Activated CD4-positive, CD25-positive, alpha-beta regulatory T cell treated with anti-CD3 and anti-CD28 coated beads, Interleukin-2, amount 50 U/mL, for 72 hours (primary cell): ENCODE results near the gene PSMD11.
"Not testable (repeated sequence)": the region's sequence is repeated elsewhere in the genome, so short reads cannot be mapped to it uniquely, and the experiment has no call there.

Experiments used
- DNase-seq: peaks from one replicate; pipeline ENCODE4 v3.0.0; 2021

The PSMD11 gene

DNA sequence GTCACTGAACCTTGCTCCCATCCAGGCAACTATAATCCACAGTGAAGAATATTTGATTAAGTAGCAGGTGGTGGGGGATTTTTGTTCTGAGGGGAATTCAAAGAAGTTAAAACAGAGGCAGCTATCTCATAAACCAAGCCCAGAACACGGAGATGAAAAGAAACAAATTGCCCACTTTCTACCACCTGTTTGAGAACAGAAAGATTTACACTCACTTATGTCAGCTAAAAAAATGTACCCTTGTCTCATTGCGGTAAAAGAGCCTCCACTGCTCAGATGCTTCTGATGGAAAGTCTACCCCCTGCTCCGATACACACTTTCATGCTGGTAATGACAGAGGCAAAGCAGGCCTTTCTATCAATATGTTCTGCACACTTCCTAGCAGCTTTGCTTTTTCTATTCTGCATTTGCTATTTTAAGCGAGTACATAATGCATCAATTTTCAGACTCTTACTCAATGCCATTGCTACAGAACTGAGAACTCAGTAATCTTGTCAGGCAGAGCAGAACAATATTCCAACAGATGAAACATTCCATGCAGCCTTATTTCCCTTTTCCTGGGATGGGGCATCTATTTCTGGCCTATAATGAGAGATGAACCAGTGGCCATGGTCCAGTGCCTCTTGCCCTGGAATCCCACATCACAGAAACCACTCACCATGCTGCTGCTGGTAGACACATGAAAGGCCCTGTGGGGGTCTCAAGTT lies 71.5 kb downstream of the PSMD11 start:
- DNase-seq = no peak

DNA sequence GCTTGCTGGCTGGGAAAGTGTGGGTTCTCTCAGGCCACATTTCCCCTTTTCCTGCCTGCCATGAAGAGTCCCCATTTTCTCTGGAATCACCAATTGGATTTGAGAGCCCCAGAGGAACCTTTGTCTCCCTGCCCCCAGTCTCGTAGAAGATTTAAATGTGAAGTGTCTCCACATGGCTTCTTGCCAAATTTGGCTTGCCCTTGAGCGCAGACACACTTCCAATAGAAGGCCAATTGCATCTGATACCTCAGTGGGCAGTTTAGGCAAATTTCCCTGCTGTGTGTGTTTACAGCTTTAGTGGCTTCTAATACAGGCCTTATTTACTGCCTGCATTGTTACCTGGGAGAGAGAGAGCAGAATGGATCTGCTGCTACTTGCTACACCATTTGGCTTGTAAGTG lies 72.1 kb downstream of the PSMD11 start:
- no peak for DNase-seq

DNA sequence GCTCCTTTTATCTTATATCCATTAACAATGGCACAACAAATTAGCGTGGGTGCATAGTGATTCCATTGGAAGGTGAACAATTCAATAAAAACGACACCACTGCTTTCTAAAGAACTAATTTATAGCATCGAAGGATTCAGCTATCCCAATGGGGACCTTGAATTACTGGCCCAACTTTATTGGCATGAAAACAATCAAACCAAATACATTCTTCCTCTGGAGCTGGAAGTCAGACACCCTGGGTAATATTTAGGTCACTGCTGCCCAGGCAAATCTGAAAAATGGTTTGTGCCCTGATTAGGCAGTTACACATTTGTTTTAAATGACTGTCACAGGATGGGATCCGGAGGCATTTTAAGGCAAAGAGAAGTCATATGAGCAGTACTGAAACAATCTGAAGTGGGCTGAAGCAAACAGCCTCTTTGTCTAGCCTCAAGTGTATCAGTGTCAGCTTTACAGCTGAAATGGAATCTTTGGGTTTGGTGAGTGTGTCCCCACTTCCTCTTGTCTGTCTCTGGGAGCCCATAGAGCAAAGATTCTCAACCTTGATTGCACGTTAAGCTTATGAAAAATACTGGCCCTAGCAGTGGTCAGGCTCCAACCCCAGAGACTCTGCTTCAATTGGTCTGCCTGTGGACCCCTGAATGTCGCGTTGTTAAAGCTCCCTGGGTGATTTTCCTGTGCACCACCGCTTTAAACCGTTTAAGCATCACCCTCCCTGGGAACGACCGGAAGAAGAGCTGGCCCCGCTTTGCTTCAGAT lies 72.8 kb downstream of the PSMD11 start:
- no peak for DNase-seq

DNA sequence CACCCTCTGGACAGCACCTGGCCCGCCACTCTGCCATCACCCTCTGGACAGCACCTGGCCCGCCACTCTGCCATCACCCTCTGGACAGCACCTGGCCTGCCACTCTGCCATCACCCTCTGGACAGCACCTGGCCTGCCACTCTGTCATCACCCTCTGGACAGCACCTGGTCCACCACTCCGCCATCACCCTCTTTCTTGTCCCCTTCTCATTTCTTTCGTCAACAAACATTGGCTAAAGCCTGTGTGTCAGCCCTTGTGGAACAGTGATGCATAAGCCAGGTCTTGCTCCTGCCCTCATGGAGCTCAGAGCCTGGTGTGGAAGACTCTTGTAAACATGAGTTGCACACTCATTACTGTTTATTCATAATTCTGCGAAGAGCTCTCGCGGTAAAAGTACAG lies 73.7 kb downstream of the PSMD11 start:
- DNase-seq = no peak

DNA sequence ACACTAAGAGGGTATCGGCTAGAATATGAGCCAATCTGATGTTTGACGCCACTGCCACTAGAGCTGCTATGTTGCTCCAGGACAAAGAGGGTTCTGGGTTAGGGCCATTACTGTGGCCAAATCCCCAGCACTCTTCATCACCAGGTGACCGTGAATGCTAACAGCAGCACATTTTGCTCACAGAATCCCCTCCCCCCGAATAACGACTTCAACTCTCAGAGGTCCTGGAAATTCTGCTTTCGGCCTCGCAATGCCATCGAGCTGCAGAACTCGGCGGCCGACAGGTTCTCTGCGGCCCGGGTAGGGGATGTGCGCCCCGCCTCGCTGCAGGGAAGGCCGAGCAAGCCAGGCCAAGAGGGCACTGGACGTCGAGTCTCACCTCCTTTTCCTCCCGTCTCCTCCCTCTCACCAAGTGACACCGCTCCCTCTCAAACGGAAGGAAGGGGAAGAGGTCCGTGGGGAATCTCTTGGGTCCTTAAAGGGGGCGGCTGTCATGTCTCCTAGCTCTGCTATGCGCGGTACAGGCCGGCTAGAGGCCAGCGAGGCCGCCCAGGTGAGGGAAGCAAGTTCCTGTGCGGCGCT lies 74.4 kb downstream of the PSMD11 start:
- DNase-seq = no peak

DNA sequence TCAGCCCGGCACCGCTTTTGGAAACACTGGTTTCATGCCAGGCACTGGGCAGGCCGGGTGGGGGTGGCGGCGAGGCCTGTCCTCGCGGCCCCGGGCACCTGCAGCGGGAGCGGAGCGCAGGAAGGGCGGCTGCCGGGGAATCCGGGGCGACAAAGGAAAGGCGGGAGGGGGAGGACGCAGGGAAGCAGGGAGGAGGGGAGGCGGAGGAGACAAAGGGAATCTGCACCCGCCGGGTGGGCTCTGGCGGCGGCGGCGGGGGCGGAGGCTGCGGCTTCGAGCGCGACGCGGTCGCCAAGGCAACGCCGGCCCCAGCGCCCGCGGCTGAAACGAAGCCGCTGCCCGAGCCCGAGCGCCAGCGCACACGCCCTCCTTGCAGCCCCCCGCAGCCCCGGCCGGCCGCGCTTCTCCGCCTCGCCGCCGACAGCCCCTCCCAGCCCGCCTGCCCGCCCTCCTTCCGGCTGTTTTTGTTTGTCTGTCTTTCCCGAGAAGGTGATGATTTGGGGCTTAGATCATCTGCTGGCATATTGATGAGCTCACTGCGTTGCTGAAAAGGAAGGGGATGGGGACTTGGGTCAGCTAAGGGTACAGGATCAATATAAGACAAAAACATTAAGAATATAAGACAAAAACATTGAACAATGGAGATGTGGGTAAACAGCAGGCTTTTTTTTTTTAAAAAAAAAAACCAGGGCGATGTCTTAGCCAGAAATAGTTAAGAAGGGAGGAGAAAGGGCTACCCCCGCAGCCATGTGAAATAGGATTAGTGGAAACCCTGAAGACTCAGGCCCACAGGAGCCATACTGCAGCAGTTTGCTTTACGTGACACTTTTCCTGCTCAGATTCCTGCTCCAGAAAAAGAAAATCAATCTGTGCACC lies 75.2 kb downstream of the PSMD11 start:
- peak; percentile 50 for DNase-seq

DNA sequence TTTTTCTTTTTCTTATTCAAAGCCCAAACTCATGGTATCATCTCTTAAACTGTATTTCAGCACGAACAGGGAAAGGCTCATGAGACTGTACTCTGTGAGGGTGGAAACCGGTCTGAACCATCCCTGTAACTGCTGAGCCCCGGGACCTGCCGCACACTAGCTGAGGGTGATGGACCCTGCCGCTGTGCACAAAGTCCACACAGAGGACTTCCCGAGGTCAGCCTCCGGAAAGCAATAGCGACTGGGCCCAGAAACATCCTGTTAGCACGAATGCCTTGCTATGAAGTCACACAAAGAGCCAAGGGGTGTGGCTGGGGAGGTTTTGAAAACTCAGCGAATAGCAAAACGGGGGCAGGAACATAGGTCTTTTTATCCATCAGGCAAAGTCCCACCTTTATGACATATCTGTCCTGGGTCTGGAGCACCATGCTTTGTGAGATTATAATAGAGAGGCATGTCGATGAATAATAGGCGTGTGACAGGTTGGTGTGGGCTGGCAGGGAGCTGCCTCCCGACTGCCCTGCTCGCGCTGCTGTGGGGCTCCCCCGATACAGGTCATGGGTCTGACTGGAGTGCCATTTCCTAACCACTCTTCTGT lies 75.9 kb downstream of the PSMD11 start:
- no peak for DNase-seq

DNA sequence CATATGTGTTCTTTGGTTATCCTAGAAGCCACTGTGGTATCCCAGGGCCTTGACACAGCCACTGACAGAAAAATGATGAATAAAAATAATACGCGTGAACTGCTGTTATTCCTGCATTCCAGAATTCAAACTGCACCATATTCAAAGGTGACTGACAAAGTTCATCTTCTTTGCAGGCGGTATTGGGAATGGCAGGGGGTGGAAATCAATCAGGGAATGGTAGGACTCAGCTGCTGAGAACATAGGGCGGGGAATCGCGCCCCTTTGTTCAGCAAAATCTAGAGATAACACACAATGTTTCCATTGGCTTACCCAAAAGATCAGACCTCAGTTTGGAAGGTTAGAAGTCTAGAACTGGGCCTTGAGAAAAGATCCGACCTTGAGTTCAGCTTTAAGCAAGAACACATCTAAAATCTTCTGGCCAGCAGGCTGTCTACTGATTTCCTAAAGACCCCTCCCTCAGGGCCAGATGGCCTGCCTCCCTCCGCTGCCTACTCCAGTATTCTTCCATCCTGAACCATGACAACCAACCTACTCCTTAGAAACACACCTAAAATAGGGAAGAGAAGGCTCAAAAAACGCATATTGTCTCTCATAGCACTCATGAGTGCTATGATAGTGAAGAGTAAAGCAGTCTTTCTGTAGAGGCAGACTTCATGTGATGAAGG lies 76.6 kb downstream of the PSMD11 start:
- DNase-seq = no peak

DNA sequence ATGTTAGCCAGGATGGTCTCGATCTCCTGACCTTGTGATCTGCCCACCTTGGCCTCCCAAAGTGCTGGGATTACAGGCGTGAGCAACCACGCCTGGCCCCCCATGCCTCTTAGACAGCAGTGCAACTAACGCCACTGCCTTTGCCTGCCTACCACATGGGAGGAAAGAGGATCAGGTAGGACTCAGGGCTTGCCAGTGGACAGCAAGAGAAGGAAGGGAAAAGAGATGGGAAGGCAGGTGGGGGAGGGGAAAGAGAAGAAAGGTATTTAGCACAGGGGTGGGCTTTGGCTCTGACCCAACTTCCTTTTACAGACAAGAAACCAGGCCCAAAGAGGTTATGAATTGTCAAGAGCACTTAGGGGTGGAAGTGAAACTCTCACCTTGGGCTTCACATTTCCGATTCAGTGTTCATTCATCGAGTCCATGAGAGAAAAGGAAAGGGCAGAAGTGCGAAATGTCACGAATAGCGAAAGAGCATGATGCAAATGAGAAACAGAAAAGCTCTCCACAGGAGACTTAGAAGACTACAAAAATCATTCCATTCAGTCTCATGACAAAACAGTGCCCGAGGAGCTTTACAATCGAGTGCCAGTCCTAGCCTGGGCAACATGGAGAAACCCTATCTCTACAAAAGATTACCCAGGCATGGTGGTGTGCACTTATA lies 78.8 kb downstream of the PSMD11 start:
- DNase-seq = no peak

DNA sequence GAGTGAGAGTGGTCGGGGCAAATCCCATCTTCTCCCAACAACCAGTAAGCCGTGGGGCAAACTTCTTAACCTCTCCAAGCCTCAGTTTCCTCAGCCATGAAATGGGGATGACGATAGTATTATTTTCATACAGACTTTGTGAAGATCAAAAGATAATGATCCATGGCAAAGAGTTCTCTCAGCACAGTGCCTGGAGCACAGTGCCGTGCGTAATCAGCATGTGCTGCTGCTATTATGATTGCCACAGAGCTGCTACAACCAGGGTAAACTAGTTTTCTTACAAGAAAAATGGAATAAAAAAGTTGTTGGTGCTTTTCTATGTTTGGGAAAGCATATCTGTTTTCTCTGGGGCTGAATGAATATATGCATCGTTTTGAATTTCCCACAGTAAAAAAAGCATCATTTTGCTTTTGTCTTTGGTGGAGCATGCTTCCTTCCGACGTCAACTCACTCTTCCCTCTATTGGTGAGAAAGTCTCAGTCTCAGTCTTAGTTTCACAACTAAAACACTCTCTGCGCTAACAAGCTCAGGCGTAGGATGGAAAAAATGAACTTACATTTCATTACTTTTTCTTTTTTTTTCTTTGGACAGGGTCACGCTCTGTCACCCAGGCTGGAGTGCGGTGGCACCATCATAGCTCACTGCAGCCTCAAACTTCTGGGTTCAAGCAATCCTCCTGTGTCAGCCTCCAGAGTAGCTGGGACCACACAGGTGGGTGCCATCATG lies 79.7 kb downstream of the PSMD11 start:
- no peak for DNase-seq

DNA sequence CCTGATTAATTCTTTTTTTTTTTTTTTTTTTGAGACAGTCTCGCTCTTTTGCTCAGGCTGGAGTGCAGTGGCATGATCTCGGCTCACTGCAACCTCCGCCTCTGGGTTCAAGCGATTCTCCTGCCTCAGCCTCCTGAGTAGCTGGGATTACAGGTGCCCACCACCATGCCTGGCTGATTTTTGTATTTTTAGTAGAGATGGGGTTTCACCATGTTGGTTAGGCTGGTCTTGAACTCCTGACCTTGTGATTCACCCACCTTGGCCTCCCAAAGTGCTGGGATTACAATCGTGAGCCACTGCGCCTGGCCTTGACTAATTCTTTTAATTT lies 80.2 kb downstream of the PSMD11 start:
- DNase-seq = not testable (repeated sequence)

DNA sequence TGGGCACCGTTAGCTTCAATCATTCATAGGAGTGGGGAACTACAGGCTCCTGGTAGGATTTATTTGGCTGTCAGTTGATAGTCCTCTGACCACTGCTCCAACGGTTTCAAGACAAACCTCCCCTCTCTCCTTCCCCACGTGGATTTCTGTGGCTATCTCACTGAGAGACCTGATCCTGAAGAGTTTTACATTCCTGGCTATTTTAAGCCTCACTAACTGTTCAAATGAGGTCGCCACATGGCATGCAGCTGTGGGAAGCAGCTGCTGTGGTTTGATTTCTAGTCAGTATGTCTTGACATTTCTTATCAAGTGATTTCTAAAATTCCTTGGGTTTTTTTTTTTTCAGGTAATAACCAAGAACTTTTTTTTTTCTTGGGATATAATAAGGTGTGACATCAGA lies 80.8 kb downstream of the PSMD11 start:
- DNase-seq = no peak

DNA sequence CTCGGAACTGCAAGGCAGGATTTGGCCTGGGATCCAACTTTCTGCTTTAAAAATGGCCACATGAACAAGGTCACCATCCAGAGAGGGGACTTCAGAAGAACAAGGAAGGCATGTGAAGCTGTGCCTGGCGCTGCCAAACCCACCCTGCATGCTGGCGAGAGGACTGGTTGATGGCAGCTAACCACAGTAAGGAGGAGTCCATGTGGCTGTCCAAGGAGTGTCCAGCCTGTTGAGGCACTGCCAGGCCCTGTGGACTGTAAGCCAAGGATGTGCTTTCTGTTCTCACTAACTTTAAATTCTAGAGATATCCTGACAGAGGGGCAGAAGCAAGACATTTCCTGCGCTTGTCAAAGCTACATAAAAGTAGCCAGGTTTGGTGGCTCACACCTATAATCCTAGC lies 82.8 kb downstream of the PSMD11 start:
- no peak for DNase-seq

DNA sequence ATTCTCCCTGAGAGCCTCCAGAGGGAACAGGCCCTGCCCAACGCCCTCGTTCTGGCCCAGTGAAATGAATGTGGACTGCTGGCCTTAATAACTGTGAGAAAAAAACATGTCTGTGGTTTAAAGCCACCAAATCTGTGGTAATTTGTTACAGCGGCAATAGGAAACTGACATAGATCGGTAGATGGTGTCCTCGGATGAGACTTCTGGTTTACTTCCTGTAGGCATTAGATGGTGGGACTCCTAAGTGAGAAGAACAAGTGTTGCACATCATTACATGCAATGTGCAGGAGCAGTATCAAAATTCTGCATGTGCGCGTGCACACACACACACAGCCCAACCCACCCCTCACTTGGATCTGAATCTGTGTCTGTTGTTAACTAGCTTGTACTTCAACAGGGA lies 84.5 kb downstream of the PSMD11 start:
- DNase-seq = no peak

DNA sequence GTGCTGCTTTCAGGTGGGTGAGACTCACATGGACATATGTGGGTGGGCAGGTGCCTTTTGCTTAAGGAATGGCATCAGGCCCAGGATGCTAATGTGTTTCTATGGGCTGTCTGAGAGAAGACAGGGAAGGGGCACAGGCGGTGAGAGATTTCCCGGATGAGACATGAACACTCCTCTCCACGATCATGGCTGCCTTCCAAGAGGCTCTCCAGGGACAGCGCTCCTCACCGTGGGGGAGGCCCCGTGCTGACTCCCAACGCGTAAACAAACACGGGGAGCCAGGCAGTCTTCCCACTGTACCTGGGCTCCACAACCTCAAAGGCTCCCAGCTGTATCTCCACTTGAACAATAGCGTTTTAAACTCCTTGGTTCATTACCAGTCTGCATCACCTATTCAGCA lies 85.3 kb downstream of the PSMD11 start:
- no peak for DNase-seq
